NCI-H1417 (cell line): Measurements from ENCODE around the gene CSNK1G1.
"Not testable (repeated sequence)": the region's sequence is repeated elsewhere in the genome, so short reads cannot be mapped to it uniquely, and the experiment has no call there.

Source experiments
- DNase-seq, 3 experiments: peaks; one replicate each; lab custom pipeline; 2025; lab: John Stamatoyannopoulos, UW

The CSNK1G1 gene

DNA sequence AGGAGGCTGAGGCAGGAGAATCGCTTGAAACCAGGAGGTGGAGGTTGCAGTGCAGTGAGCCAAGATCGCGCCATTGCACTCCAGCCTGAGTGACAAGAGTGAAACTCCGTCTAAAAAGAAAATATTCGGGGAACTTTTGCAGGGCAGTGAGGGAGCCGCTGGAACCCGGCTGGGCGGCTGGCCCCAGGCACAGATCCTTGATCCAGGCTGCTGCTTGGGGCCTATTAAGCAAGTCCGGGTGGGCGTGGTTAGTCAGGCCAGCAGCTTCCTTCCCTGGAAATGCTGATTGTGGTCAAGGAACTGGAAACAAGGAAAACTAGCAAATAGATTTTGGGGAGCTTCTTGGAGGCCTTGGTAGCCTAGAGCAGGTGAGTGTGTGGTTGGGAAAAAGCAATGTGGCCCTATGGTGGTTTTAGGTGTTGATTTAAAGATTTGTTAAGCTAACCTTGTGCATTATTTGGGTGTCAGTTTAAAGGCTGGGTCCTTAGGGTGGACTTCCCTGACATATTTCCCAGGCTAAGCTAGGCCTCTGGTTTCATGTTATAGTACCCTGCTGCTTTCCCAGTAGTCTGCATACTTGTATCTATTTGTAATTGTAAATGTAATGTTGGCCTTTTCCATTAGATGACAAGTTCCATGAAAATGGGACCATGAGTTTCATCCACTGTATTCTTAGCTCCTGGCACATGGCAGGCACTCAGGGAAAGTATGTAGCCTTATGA, 222.2 kb downstream of the CSNK1G1 start:
- DNase-seq, result no peak

DNA sequence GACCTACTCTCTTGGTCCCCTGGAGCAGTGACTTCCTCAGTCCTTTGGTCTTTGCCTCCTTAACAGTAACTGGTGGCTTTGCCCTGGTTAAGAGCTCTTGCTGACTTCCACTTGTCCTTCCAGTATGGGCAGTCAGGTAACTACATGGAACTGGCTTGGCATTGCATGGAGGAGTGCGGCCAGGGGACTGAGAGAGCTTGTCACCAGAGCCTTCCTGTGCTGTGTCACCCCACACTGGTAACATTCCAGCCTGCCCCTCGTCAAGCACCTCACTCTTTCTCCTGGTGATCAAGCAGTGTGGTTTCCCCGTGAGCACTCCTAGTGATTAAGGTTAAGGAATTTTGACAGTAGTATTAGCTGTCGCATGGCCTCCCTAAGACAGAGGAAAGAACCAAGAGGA, 223.8 kb downstream of the CSNK1G1 start:
- no peak for DNase-seq

- DNase-seq, result no peak
Measured at GRCh38 chr15:64131547-64131946, 224.4 kb downstream of the CSNK1G1 start.

GRCh38 chr15:64130159-64130558, 225.8 kb downstream of the CSNK1G1 start:
- no peak for DNase-seq

- no peak for DNase-seq
Measured at GRCh38 chr15:64127521-64128270, 228.3 kb downstream of the CSNK1G1 start.

GRCh38 chr15:64125978-64126377, 230.0 kb downstream of the CSNK1G1 start:
- DNase-seq, result no peak

- no peak for DNase-seq
Measured at GRCh38 chr15:64122936-64123351, 233.0 kb downstream of the CSNK1G1 start.

DNA sequence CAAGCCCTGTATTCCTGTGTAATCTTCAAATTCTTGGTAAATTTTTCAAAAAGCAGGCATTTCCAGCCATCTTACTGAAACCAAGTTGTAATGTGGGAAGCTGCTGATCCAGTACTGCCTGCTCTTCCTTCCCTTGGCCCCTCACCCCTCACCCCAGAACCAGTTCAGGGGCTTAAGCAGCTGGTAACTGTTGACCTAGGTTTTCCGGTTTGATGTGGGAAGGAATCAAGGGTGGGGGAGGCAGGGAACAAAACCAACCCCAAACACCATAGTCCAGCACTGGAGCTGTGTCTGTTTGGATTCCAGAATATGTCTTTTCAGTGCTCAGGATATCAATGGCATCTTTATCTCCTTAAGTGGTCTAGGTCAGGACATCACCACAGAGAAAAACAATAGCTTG, 233.5 kb downstream of the CSNK1G1 start:
- no peak for DNase-seq

GRCh38 chr15:64121614-64122013, 234.4 kb downstream of the CSNK1G1 start:
- DNase-seq, result no peak

DNA sequence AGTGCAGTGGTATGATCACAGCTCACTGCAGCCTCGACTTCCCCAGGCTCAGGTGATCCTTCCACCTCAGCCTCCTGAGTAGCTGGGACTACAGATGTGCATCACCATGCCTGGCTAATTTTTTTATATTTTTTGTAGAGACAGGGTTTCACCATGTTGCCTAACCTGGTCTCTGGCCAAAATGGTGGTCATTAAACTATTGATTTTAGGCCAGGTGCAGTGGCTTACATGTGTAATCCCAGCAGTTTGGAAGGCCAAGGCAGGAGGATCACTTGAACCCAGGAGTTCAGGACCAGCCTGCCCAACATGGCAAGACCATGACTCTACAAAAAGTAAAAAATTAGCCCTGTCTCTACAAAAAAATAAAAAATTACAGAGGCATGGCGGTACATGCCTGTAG, 235.7 kb downstream of the CSNK1G1 start:
- not testable (repeated sequence) for DNase-seq

- DNase-seq, result no peak
Measured at GRCh38 chr15:64117759-64118487, 238.1 kb downstream of the CSNK1G1 start.
